ENCODE results near the gene SELENOP.

DNA sequence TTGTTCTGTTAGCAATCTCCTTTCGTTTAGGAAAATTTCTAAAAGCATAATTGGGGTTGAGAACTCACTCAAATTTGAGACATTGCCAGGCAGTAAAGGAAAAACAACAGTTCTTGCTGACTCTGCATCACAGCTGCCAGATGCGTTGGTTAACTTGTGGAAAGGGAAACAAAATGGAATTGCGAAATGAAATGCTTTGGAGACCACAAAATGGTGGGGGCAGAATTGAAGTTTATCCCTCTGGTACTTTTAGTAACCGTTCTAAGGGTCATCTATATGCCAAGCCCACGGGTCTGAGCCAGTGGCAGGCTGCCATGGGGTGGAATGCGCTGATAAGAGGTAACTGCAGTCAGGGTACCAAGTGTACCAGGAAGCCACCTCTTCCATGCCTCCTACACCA, 28.6 kb upstream of the SELENOP start:
- TF ChIP-seq ZBTB17 (CRISPR knock-in tag; IDR thresholded peaks at IDR 0.05), result no peak
- TF ChIP-seq ZNF124 (CRISPR knock-in tag; IDR thresholded peaks at IDR 0.05), result no peak
- no peak for TF ChIP-seq TCF7L2 (IDR thresholded peaks at IDR 0.05; ENCODE audit: low read depth, low read length)
- TF ChIP-seq ZNF24 (IDR thresholded peaks at IDR 0.05), result no peak
- TF ChIP-seq, protein P1, sequence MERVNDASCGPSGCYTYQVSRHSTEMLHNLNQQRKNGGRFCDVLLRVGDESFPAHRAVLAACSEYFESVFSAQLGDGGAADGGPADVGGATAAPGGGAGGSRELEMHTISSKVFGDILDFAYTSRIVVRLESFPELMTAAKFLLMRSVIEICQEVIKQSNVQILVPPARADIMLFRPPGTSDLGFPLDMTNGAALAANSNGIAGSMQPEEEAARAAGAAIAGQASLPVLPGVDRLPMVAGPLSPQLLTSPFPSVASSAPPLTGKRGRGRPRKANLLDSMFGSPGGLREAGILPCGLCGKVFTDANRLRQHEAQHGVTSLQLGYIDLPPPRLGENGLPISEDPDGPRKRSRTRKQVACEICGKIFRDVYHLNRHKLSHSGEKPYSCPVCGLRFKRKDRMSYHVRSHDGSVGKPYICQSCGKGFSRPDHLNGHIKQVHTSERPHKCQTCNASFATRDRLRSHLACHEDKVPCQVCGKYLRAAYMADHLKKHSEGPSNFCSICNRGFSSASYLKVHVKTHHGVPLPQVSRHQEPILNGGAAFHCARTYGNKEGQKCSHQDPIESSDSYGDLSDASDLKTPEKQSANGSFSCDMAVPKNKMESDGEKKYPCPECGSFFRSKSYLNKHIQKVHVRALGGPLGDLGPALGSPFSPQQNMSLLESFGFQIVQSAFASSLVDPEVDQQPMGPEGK (CRISPR knock-in tag; IDR thresholded peaks at IDR 0.05; ENCODE audit: borderline replicate concordance), result no peak
- TF ChIP-seq MEF2D (tag; conservative IDR thresholded peaks at IDR 0.05; ENCODE audit: low read depth), result no peak
- TF ChIP-seq KLF10 (CRISPR knock-in tag; IDR thresholded peaks at IDR 0.05), result no peak
- no peak for TF ChIP-seq KDM1A (IDR thresholded peaks at IDR 0.05)

Data from K562 (cell line).